Occipital lobe (tissue), 2 donors: ENCODE measurements around the gene IL17RE. TPM values are rescaled to one million over a fixed set of nuclear protein-coding genes. Genes with fewer than 3 reads are reported as not detected.
A peak's percentile ranks its signal among the peaks of the same experiment; 100 is the strongest.
"Not testable (repeated sequence)": the region's sequence is repeated elsewhere in the genome, so short reads cannot be mapped to it uniquely, and the experiment has no call there.

Experiments
- DNase-seq: peaks from one replicate; lab custom pipeline; 2025; lab: John Stamatoyannopoulos, UW
- total RNA-seq: library from RNA; depleted of rRNA; stranded (reverse); fragments of >200 nt; gene quantifications from one replicate; pipeline ENCODE4 v1.2.3, GENCODE V29; 2014

Gene IL17RE
- not detected for total RNA-seq

- no peak for DNase-seq
These were observed at the start of gene IL17RE for GRCh38 chr3:9902372-9903237. Gene IL17RE, plus strand, starts transcription at chr3:9902848. Its CDS starts 85 bp downstream, at chr3:9902933.

DNA sequence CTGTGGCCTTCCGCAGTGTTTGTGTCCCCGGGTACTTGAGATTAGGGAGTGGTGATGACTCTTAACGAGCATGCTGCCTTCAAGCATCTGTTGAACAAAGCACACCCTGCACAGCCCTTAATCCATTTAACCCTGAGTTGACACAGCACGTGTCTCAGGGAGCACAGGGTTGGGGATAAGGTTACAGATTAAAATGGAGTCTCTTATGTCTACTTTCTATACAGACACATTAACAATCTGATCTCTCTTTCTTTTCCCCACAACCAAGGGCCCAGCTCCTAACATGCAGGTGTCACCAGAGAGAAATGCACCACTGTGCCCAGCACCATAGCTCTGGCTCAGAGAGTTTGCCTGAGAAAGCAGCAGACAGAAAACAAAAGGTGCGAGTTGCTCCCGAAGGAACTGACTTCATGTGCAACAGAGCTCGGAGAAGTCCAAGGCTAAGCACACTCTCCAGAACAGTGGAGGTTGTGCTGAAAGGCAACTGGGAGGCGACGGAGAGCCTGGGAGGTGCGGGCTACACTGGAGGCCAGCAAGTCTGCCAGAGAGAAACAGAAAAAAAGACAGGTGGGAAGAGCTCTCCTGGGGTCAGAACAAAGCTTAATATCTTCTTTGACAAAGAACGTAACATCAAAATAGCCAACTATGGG, 48.2 kb upstream of the IL17RE start:
- DNase-seq: not testable (repeated sequence)

DNA sequence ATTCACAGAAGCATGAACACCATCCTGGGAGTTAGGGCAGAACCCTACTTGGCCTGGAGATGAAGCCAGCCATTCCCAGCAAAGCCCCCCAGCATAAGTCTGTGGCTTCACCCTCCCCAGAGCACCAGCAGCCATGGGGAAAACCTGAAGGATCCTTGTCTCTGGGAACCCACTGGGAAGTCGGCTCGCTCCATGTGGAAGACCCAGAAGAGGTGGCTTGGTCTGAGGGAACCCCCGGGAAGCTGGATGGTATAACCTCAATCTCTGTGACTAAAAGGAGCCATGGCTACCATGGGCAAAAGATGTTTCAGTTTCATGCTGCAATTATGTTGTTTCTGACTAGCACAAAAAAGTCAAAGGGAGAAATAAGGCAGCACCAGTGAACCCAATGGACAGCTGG, 47.1 kb upstream of the IL17RE start:
- DNase-seq: no peak

GRCh38 chr3:9859530-9860025, 43.1 kb upstream of the IL17RE start:
- DNase-seq: no peak

DNA sequence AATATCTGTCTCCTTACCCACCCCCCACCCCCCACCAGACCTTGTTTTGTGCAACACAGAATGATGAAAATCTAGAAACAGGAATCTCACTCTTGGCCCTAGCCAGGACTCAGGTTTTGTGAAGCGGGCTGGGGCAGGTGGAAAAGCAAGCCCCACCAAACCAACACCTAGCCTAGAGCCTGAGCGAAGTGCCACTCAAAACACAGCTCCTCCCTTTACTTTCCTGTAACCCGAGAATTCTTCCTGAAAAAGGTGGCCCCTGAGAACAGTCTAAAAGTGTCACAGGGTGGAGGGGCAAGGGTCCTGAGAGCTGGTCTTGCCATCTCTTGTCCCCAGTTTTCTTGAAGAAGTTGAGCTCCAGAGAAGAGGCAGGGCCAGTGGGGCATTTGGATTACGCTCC, 41.4 kb upstream of the IL17RE start:
- DNase-seq: no peak

- DNase-seq: no peak
These were observed 41.0 kb upstream of the IL17RE start for GRCh38 chr3:9861626-9862130.

GRCh38 chr3:9862391-9863057, 40.1 kb upstream of the IL17RE start:
- DNase-seq: no peak

GRCh38 chr3:9863058-9863772, 39.4 kb upstream of the IL17RE start:
- no peak for DNase-seq

DNA sequence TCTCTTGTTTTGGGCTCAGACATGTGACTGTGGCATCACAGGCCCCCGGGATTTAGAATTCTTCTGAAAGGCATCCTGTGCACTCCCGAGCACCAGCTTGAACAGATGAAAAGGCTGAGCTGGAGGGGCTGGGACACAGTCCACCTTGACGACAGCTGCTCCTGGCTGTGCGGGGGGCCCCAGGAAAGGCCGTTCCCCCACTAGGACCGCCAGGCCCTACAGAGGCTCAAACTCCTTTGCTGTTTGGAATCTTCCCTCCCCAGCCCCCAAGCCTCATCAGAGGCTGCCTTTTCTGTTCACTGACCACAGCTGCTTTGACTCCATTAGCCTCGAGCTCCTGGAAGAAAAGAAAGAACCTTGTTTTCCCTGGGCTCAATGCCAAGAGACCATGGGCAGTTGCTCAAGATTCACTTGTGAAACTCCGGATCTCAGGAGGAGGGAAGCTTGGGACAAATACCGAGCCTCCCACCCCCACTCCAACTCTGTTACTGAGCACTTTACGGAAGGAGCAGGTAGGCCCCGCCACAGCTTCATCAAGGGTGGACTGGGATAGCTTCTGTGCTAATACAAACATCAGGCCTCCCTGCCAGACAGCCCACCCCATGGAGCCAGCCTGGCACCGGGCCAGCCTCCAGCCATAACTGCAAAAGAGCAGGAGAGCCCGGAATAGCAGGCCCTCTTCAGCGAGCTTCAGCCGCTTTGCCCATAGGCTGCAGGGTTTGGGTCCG, 38.3 kb upstream of the IL17RE start:
- DNase-seq: peak; percentile 11

GRCh38 chr3:9865125-9865637, 37.5 kb upstream of the IL17RE start:
- DNase-seq: not testable (repeated sequence)

DNA sequence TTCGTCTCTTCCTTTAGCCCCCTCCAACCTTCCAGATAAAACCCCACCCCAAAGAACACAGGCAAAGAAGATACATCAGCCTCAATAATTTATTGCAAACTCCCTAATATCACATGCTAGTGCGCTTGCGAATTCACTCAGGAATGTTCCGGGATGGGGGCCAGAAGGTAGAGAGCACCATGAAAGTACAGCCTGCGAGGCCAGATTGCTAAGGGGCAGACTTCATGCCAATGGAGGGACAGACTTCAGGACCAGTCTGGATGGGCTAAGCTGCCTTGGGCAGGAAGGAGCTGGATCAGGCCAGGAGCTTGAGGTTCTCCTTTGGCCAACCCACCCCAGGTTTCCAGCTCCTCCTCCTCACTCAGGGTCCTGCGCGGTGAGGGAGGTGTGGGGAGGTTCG, 36.0 kb upstream of the IL17RE start:
- DNase-seq: no peak

GRCh38 chr3:9867106-9867505, 35.5 kb upstream of the IL17RE start:
- DNase-seq: no peak

- no peak for DNase-seq
These were observed 32.7 kb upstream of the IL17RE start for GRCh38 chr3:9869955-9870354.

DNA sequence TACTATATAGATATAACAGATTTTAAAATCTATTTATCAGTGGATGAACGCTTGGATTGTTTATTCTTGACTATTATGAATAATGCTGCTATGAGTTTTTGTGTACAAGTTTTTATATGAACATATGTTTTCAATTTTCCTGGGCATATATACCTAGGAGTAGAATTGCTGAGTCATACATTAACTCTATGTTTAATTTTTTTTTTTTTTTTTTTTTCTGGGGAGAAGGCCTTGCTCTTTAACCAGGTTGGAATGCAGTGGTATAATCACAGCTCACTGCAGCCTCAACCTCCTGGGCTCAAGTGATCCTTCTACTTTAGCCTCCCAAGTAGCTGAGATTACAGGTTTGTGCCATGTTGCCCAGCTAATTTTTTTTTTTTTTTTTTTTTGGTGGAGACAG, 31.7 kb upstream of the IL17RE start:
- DNase-seq: no peak

GRCh38 chr3:9872067-9872466, 30.6 kb upstream of the IL17RE start:
- not testable (repeated sequence) for DNase-seq

DNA sequence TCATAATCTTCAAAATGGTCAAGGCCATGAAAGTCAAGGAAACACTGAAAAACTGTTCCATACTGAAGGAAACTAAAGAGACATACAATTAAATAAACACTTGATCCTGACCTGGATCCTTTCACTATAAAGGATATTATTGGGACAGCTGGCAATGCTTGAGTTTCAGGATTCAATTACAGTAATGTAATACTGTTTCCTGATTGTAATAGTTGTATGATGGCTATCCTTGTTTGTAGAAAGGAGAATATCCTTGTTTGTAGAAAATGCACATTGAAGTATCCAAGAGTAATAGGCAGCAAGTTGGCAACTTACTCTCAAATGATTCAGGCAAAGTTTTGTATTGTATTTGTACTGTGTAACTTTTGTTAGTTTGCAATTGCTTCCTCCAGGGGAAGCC, 27.2 kb upstream of the IL17RE start:
- DNase-seq: no peak

- DNase-seq: not testable (repeated sequence)
These were observed 26.4 kb upstream of the IL17RE start for GRCh38 chr3:9876255-9876654.

DNA sequence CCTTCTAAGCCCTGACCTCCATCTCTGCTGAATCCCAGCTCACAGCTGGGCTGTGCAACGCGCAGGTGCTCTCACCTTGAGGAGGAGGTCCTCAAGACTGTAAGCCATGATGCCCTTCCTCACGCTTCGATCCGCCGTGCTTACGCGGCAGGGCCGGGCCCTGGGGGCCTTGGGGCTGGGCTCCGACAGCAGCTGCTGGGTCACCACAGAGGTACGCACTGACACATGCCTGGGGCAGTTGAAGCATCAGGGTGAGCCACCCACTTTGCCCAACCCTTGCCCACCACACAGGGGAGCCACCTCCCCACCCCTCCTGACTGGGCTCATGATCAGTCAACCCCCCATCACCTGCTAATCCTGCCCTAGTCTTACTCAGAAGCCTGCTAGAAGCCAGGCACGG, 25.7 kb upstream of the IL17RE start:
- DNase-seq: no peak

GRCh38 chr3:9878700-9879099, 23.9 kb upstream of the IL17RE start:
- DNase-seq: no peak

- DNase-seq: no peak
These were observed 22.7 kb upstream of the IL17RE start, which contains the start of gene CIDEC for GRCh38 chr3:9879830-9880549. Gene CIDEC, minus strand, starts transcription at chr3:9880253. Its CDS starts 1,767 bp downstream, at chr3:9878486.
